Activated CD4-positive, CD25-positive, alpha-beta regulatory T cell treated with anti-CD3 and anti-CD28 coated beads, Interleukin-2, amount 50 U/mL, for 24 hours (primary cell): ENCODE results near the gene STRBP.
"Not testable (repeated sequence)": the region's sequence is repeated elsewhere in the genome, so short reads cannot be mapped to it uniquely, and the experiment has no call there.

Source experiments
- ATAC-seq, 2 donors: fragments of 150-1000 bp; cut with Tn5 transposase; one replicate each; pipeline ENCODE4 v1.10.0; 2021; ENCODE audit warnings: mild to moderate bottlenecking in 1 of 2, moderate library complexity in 1 of 2

STRBP gene

DNA sequence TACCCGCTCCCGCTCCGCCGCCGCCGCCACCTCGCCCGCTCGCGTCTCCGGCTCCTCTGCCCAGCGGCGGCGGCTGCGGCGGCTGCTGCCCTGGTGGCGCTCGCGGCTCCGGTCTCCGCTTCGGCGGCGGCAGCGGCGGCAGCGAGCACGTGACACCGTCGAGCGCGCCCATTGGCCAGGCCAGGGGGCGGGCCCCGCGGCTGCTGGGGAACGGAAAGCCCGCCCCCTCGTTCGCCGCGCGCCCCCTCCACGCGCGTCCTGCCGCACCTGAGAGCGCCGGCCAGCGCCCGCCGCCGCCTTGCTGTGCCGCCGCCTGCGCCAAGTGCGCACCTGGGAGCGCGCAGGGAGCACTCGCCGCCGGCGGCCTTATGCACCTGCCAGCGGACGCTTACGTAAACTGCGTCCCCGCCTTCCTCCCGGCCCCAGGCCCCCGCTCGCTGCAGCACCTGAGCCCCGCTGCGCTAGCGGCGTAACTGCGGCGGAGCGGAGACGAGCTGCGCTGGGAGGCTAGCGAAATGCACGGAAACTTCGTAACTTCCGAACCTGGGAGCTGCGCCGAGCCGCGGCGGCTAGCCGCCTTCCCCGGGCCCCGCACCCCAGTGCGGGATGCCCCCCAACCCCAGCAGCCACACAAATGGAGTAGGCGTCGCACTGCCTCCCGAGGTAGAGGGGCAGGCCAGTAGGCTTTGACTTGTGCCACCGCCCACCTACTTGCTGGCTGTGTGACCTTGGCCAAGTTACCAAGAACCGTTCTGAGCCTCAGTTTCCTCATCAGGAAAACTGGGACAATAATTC lies at the start of gene STRBP:
Gene STRBP, minus strand, starts transcription at position 122 of the 795 bp plus-strand sequence. CDS start 84,452 bp downstream, outside the sequence.
- peak; percentile 89 to 90 for ATAC-seq

DNA sequence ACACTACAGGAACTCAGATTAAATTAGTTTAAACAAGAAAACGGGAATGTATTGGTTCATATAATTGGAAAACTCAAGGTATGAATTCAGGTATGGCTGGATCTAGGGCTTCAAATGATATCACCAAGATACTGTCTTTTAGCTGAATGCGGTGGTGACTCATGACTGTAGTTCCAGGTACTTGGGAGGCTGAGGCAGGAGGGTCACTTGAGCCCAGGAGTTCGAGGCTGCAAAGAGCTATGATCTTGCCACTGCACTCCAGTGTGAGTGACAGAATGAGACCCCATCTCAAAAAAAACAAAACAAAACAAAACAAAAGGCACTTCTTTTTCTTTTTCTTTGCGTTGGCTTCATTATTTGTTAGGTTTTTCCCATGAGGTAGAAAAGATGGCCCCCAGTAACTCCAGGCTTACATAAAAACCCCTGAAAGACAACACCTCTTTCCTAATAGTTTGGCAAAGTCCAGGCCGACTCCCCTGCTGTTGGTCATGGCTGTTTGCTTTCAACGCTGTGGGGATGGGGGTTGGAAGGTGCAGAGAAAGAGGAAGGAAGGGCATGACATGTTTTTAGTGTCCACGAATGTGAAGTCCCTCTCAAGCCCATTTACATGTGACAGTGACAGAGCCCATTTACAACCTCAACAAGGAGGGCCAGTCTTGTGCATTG lies 47.8 kb upstream of the STRBP start:
- no peak for ATAC-seq

DNA sequence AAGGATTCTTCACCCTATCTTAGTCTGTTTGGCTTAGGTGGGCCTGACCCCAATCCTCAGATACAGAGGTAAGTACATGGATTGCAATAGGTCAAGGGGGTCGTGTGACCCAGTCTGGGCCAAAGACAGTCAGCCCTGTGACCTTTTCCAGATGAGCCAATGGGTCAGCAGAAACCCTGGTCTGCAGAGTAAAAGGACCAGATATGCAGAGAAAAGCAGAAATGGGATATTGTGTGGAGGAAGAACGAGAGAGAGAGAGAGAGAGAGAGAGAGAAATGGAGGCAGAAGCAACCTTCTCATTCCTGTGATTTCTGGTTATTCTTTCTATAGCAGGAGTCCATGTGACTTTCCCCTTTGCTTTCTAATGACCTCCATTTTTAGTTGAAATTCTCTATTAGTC lies 47.2 kb upstream of the STRBP start:
- no peak for ATAC-seq

DNA sequence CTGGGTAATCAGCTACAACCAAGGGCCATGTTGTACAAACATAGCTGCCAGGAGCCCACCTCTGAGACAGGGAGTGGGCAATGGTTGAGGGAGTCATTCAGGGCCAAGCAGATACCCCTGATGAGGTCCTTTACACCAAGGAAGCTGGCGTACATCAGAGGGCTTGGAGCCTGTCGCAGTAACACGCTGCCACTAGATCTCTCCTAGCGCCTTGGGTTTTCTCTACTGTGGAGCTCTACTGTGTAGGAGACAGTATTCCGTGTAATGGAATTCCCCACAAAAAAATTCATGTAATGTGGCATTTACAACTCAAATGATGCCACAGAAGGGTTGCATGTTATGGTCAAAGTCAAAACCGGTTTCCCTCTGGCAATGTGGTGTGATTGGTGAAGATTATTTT lies 46.2 kb upstream of the STRBP start:
- ATAC-seq = no peak

DNA sequence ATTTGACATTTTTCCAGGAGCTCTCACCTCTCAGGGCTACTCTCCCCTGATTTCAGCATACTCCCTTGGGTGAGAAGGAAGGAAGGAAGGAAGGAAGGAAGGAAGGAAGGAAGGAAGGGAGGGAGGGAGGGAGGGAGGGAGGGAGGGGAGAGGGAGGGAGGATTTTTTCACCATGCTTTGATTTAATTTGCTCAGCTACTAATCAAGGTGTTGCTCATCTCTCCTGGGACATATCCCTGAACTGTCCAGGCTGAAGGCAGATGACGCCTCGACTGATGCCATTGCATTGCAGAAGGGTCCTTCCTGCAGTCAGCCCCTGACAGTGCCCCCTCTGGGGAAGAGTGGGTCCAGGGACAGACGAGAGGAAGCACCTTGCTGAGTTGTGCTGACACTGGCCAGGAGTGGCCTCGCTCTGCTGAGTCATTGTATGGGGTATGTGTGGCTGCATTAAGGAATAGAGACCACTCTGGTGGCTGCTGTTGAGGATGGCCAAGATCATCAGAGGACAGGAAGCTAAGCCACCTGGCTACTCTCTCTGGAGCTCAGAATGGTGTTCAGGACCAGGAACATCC lies 44.0 kb upstream of the STRBP start:
- no peak for ATAC-seq

DNA sequence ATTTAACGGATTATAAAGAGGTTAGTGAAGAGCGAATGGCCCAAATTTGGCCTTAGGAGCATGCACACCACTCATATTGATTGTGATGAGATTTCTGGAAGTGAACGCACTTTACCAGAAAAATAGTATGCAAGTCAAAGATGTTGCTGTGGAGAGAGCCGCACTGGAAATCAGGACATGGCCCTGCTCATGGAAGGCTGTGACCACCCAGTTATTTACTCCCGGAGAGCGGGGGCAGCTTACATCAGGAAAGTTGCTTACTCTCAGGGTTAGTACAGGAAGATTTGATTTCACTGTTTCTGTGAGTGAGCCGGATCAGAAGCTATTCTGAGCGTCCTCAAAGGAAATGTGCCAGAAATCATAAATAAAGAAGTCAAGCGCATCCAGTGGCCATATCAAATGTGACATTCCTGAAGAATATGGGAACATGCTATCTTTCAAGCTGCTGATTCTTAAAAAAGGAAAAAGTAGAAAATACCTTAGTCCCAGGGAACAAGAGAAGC lies 42.9 kb upstream of the STRBP start:
- ATAC-seq = no peak

DNA sequence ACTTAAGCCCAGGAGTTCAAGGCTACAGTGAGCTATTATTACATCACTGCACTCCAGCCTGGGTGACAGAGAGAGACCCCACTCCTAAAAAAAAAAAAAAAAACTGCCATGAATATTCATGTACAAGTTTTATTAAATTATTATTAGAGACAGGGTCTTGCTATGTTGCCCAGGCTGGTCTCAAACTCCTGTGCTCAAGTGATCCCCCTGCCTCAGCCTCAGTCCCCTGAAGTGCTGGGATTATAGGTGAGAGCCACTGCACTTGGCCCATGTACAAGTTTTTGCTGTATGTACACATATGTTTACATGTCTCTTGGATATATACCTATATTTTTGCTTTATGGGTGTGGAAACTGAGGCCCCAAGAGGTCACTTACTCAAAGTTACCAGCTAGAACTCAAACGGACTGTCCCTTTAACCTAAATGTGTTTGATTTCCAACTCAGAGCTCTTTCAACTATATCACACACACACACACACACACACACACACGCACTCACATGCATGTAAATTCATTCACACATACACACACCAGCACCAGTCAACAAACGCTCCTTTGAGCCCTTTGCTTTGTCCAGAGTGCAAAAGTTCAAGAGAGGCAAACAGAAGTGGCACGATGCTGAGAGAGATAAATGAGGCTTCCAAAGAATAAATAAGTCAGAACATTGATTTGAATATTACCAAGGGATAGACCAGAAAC lies 42.3 kb upstream of the STRBP start:
- no peak for ATAC-seq

DNA sequence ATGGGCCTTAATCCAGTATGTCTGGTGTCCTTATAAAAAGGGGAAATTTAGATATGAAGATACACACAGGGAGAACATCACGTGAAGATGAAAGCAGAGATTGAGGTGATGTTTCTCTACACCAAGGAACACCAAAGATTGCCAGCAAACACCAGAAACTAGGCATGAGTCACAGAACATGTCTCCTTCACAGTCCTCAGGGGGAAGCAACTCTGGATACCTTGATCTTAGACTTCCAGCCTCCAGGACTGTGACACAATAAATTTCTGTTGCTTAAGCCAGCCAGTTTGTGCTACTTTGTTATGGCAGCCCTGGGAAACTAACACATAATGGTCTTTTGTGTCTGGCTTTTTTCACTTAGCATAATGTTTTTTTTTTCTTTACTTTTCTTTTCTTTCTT lies 41.2 kb upstream of the STRBP start:
- no peak for ATAC-seq

DNA sequence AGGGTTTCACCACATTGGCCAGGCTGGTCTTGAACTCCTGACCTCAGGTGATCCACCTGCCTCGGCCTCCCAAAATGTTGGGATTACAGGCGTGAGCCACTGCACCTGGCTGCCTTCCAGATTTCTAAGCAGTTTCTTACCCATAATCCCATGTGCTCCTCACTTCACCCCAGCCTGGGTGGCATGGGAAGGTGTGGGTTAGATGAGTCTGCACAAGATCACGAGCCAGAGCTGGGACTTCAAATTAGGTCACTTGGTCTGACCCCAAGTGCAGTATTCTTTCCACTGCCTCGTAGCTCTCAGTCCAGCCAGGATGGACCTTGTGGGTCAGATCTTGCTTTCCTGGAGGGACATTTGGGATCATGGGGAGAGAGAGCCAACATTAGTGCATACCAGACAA lies 37.5 kb upstream of the STRBP start:
- no peak for ATAC-seq

DNA sequence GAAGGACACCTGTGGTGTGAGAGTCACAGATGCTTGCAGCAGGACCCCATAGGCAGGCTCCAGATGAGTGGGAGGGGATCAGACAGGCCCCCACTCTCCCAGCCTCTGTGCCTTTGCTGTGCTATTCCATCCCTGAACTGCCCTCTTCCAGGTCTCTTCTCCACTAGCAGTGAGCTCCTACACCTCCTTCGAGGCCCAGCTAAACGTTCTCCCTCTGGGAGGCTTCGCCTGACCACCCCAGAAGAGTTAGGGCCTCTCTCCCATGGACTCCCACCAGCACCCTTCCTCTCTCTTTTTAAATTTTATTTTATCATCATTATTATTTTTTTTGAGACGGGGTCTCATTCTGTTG lies 35.9 kb upstream of the STRBP start:
- ATAC-seq = no peak

DNA sequence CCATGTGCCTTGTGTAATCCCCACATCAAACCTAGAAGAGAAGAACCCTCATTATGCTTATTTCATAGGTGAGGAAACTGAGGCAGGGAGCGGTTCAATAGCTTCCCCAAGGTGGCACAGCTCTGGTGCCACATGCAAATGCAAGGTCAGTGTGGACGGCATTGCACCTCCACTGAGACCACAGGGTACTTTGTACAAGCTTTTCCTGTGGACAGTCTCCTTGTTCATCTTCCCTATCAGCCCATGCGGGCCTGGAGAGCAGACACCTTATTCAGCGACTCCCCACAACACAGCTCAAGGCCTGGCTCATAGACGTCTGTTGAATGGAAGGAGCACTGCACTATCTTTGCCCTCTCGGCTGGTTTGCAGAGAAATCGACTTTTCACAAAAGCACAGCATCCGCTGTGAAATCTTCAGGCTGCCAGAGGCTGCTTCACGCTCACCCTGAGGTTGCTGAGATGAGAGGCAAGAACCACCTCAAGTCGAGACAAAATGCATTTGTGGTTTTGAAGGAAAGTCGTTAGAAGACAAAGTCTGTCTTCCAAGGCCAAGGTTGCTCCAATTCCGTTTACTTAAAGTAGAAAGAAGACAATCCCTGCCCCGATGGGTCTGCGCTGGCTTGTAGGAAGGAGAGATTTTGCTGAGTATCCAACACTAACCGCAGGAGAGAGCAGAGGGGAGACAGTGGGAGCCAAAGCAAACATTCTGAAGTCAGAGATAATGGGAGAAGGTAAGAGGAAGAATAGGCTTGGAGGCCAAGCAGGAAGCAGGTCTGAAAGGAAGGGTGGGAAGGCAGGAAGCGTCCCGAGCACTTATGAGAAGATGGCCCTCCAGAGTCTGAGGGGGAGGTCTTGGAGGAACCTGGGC lies 34.2 kb upstream of the STRBP start:
- ATAC-seq = no peak

DNA sequence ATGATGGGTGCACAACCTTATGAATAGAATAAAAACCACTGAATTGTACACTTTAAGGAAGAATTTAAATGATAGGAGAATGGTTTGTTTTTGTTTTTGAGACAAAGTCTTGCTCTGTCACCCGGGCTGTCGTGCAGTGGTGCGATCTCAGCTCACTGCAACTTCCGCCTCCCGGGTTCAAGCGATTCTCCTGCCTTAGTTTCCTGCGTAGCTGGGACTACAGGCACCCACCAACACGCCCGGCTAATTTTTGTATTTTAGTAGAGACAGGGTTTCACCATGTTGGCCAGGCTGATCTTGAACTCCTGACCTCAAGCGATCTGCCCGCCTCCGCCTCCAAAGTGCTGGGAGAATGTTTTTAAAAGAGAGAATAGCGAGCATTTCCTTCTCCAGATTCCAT lies 33.5 kb upstream of the STRBP start:
- not testable (repeated sequence) for ATAC-seq

DNA sequence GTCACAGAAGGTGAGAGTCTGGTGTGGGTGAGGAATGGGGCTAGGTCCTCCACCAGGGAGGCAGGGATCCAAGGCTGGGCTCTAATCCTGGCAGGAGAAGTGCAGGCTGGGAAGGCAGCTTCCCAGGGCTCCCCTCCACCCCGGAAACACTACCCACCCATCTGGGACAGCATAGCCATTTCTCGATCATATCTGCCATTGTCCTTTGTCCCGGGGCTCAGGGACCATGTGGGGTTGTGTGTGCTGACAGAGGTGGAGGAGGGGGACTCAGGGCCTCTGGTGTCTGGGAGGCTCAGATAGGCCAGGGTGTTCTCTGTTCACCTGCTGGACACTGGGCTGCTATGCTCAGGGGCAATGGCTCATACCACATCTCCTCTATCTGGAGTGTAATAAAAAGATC lies 32.2 kb upstream of the STRBP start:
- no peak for ATAC-seq

DNA sequence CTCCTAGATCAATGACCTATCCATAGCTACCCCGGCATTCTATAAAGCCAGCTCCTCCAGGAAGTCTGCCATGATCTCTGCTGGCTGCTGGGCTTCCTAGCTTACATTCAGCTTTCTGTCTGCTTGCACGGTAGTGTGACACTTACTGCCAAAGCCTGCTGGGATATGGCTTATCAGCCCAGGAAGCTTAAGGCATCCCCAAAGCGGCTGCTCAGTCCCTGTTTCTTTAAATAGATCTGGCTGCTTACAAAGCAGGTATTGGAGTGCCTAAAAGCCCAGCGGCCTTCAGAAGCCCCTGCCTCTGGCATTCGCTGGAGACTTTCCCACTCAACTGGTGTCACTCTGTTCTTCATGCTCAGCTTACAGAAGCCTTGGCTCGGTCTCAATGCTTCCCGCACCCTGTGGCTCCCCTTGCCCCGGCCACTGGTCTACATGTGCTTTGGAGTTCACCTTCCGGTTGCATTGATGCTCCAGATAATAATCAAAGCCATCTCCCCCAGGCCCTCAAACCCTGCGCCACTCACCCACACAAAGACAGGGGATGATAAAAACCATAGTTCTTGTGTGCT lies 31.3 kb upstream of the STRBP start:
- ATAC-seq = no peak

DNA sequence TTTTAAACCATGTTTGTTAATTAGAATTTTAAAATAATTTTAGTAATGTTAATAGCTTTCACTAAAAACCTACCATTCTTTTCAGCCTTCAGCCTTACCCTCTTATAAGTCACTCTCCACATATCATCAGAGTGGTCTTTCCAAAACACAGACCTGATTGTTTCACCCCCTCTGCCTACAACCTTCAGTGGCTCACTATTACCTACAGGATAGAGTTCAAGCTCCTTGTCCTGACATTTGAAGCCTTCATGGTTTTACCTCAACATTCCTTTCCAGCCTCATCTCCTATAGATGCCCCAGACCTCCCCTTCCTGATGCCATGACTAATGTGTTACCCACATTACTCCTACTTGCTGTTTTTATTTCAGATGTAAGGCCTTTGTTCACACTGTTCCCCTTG lies 27.8 kb upstream of the STRBP start:
- ATAC-seq = no peak

DNA sequence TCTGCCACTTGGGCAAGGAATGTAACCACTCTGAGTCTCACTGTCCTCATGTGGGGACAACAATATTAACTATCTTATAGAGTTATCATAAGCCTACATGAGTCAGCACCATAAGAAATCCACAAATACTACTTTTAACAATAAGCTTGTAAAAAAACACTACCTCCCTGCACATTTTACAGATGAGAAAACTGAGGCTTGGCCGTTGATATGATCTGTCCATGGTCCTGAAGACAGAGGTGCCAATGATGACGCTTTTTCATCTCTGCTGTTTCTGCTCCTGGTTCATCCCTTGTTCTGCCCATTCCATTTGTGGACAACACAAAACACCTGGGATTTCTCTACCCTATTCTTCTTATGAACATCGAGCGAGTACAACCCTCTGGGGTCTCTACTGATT lies 23.4 kb upstream of the STRBP start:
- ATAC-seq = no peak

DNA sequence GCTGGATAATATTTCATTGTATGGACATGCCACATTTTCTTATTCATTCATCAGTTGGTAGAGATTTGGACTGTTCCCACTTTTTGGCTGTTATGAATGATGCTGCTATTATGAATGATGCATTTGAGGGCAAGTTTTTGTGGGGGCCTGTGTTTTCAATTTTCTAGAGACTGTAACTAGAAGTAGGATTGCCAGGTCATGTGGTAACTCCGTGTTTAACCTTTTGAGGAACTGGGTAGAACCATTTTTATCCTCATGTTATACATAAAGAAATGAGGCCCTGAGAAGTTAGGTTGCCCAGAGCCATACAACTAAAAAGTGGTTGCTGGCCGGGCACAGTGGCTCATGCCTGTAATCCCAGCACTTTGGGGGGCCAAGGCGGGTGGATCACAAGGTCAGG lies 22.4 kb upstream of the STRBP start:
- no peak for ATAC-seq

DNA sequence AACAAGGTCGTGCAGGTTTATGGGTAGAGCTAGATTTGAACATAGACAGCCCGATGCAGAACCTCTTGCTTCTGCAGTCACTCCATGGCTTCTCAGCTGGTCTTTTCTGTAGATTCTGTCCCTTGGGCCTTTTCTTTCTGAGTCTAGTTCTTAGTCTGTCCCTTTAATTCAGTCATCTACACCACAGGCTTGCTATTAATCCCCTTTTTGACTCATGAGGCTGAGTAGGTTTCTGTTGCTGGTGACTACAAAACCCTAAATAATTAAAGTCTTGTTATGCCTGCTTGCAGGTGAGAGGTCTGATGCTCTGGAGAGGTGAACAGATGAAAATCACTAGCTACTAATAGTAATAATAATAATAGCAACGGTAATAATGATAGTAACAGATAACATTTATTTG lies 19.3 kb upstream of the STRBP start:
- peak; percentile 44 to 70 for ATAC-seq

DNA sequence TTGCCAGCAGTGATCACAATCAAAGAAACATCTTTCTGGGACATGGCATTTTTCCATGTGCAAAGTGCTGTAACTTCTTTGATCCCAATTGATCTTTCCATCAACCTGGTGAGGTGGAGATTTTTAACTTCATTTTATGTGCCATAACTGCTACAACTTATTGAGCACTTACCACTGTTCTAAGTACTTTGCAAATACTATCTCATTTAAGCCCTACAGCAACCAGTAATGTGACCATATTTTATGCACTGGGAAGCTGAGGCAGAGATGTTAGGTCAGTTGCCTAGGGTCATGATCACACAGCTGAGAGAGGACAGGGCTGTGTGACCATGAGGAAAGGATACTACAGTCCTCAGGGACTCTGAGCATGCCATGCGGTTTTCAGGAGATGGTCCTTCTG lies 17.9 kb upstream of the STRBP start:
- no peak for ATAC-seq

DNA sequence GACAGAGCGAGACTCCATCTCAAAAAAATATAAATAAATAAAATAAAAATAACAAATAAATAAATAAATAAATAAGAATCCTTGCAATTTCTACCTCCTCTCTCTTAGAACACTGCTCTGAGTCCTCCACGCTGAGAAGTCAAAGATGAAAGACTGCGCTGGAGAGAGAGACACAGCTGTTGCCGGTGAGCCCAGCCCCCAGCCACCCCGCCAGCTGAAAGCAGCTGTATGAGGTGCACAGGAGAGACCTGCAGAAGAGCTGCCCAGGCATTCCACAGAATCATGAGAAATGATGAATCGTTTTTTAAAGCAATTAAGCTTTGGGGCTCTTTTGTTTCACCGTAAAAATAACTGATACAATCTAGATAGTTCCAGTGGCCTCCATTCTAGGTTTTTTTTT lies 16.3 kb upstream of the STRBP start:
- no peak for ATAC-seq

DNA sequence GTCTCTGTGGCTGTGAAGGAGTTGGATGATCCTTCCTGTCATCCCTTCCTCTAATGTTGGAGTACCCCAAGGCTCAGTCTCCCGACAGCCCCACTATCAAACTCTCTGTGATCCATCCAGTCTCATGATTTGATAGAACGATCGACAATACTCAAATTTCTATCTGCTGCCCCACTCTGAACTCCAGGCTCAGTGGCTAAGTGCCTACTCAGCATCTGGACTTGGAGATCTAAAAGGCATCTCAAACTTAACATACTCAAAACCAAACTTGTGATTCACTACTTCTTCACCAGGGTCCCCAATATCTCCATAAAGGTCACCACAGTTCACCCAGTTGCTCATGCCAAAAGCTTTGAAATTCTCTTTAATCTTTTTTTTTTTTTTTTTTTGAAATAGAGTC lies 15.1 kb upstream of the STRBP start:
- peak in 1 of 2 donors; percentile 48 for ATAC-seq

DNA sequence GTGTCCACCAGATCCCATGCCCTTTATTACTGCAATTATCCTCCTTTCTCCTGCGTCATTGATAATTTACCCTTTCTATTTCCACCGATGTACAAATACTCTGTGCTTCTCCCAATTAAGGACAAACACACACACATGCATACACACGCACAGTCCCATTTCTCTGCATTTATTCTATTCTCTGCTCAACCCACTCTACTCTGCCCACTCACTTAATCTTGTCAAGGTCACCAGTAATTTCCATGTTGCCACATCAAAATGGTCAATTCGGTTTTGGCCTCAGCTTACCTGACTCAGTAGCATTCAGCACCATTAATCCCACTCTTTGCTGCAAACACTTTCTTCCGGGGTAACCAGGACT lies 14.6 kb upstream of the STRBP start:
- no peak for ATAC-seq
